ENCODE data around the gene KATNAL1.

The KATNAL1 gene

DNA sequence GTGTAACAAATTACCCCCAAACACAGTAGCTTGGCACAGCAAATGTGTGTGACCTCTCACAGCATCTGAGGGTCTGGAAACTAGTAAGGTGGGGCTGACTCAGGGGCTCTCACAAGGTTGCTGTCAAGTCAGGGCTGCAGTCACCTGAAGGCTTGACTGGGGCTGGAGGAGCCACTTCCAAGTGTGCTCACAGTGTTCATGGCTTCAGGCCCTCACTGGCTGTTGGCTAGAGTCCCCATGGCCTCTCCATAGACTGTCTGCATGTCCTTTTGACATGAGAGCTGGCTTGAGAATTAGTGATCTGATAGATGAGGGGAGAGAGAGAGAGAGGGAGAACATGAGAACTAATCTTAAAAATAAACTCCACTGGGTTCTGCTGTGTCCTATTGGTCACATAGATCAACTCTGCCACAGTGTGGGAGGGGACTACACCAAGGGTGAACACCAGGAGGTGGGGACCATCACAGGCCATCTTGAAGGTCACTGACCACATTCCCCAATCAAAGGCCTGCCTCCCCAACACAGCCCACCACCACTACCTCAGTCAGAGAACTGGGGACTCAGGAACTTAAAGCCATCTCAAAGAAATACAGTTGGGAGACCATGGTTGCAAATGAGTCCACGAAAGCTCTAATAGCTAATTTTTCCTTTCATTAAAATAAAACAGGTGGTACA lies 38.2 kb upstream of the KATNAL1 start:
- no peak overlapping the region for H3K4me3 ChIP-seq (ENCODE audit: insufficient read depth, low read depth, low read length)
- no peaks in the 10 kb centered on the region for H3K4me1 ChIP-seq (ENCODE audit: control insufficient read depth, insufficient read depth, low read length)
- no peaks in the 10 kb centered on the region for H3K9me3 ChIP-seq (ENCODE audit: control insufficient read depth, low read length)
- H3K27me3 ChIP-seq (ENCODE audit: control insufficient read depth, insufficient read depth, low read length, poor library complexity, severe bottlenecking), result no peaks in the 10 kb centered on the region
- H3K36me3 ChIP-seq (ENCODE audit: control insufficient read depth, insufficient read depth, low read length), result no peaks in the 10 kb centered on the region
- H3K27ac ChIP-seq (ENCODE audit: insufficient read depth, low read depth, low read length, poor library complexity, severe bottlenecking), result no peak overlapping the region
- 71% methylated on average over 1 of the region's 1 CpG; no CpG with 5 or more reads in 1 of the 2 experiments for WGBS, 2 experiments

DNA sequence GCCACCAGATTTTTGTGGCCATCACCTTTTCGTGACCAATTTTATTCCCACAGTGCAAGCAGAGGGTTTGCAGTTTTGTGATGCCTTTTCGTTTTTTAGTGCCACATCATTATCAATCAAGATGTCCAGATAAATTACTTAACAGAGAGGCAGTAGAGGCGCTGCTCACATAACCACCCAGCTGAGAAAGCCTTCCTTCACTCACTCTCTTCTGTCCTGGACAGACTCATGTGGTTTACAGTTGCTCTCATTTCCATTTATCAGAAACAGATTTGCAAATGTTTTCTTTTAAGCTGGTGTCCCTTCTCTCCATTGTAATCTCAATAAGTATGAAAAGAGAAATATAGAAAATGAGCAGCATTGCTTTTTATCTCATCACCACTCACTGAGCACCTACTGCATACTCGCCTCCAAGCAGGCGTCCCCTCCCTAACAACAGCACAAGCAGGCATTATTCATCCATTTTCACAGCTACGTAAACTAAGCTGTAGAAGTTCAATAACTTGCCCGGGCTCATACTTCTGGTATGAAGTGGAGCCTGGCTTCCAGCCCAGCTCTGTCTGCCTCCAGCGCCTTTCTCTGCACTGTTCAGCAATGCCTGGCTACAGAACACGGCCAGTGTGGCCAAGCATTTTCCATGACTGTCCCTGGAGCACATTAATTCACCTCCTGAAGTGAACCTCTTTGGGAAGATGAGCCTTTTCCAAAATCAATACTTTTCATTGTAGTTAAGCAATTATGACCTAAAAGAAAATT lies 34.6 kb upstream of the KATNAL1 start:
- H3K4me1 ChIP-seq (ENCODE audit: control insufficient read depth, insufficient read depth, low read length), result no peaks in the 10 kb centered on the region
- 92 to 93% methylated on average over 9 of the region's 9 CpGs for WGBS, 2 experiments
- no peak overlapping the region for H3K27ac ChIP-seq (ENCODE audit: insufficient read depth, low read depth, low read length, poor library complexity, severe bottlenecking)
- H3K36me3 ChIP-seq (ENCODE audit: control insufficient read depth, insufficient read depth, low read length), result no peaks in the 10 kb centered on the region
- no peak overlapping the region for H3K4me3 ChIP-seq (ENCODE audit: insufficient read depth, low read depth, low read length)
- no peaks in the 10 kb centered on the region for H3K27me3 ChIP-seq (ENCODE audit: control insufficient read depth, insufficient read depth, low read length, poor library complexity, severe bottlenecking)
- H3K9me3 ChIP-seq (ENCODE audit: control insufficient read depth, low read length), result no peaks in the 10 kb centered on the region

GRCh38 chr13:30340331-30341250 lies 33.2 kb upstream of the KATNAL1 start:
- Histone ChIP-seq H3K27ac (ENCODE audit: insufficient read depth, low read depth, low read length, poor library complexity, severe bottlenecking) (no peak overlapping the region), H3K9me3 (ENCODE audit: control insufficient read depth, low read length) (no peaks in the 10 kb centered on the region), H3K36me3 (ENCODE audit: control insufficient read depth, insufficient read depth, low read length) (no peaks in the 10 kb centered on the region), H3K27me3 (ENCODE audit: control insufficient read depth, insufficient read depth, low read length, poor library complexity, severe bottlenecking) (no peaks in the 10 kb centered on the region), H3K4me1 (ENCODE audit: control insufficient read depth, insufficient read depth, low read length) (no peaks in the 10 kb centered on the region), H3K4me3 (ENCODE audit: insufficient read depth, low read depth, low read length) (no peak overlapping the region)
- WGBS, 2 experiments, result 90 to 91% methylated on average over 7 to 10 of the region's 10 CpGs

GRCh38 chr13:30339738-30340330 lies 32.5 kb upstream of the KATNAL1 start:
- WGBS, 2 experiments, result 93 to 95% methylated on average over 12 of the region's 12 CpGs
- no peaks in the 10 kb centered on the region for H3K9me3 ChIP-seq (ENCODE audit: control insufficient read depth, low read length)
- H3K27ac ChIP-seq (ENCODE audit: insufficient read depth, low read depth, low read length, poor library complexity, severe bottlenecking), result no peak overlapping the region
- H3K27me3 ChIP-seq (ENCODE audit: control insufficient read depth, insufficient read depth, low read length, poor library complexity, severe bottlenecking), result no peaks in the 10 kb centered on the region
- no peaks in the 10 kb centered on the region for H3K36me3 ChIP-seq (ENCODE audit: control insufficient read depth, insufficient read depth, low read length)
- no peak overlapping the region for H3K4me3 ChIP-seq (ENCODE audit: insufficient read depth, low read depth, low read length)
- no peaks in the 10 kb centered on the region for H3K4me1 ChIP-seq (ENCODE audit: control insufficient read depth, insufficient read depth, low read length)

- no peaks in the 10 kb centered on the region for H3K27me3 ChIP-seq (ENCODE audit: control insufficient read depth, insufficient read depth, low read length, poor library complexity, severe bottlenecking)
- no peaks in the 10 kb centered on the region for H3K4me1 ChIP-seq (ENCODE audit: control insufficient read depth, insufficient read depth, low read length)
- no peak overlapping the region for H3K4me3 ChIP-seq (ENCODE audit: insufficient read depth, low read depth, low read length)
- no peaks in the 10 kb centered on the region for H3K36me3 ChIP-seq (ENCODE audit: control insufficient read depth, insufficient read depth, low read length)
- H3K9me3 ChIP-seq (ENCODE audit: control insufficient read depth, low read length), result no peaks in the 10 kb centered on the region
- no peak overlapping the region for H3K27ac ChIP-seq (ENCODE audit: insufficient read depth, low read depth, low read length, poor library complexity, severe bottlenecking)
- WGBS, 2 experiments, result 97 to 98% methylated on average over 3 of the region's 3 CpGs
Observed at GRCh38 chr13:30338952-30339351, 31.6 kb upstream of the KATNAL1 start.

DNA sequence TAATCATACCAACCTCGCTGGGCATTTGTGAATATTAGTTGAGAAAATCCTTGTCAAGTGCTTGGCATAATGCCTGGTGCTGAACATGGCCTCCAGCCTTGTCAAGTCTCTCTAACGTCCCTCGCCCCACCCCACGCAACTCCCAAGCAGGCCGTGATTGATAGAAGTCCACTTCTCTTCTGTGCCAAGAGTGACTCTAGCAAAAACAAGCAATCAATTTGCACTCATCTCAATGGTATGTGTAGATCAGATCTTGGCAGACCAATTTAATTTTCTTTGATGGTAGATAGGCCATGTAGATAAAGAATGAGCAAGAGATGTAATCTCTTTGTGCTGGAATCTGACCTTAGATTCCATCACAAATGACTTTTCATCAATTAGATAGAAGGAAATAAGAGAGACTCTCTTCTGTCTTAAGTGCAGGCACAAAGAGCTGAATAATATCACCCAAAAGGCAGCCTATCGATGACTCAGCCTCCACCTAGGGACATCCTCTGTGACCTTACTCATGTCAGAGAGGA lies 31.0 kb upstream of the KATNAL1 start:
- 93 to 96% methylated on average over 6 of the region's 6 CpGs for WGBS, 2 experiments

DNA sequence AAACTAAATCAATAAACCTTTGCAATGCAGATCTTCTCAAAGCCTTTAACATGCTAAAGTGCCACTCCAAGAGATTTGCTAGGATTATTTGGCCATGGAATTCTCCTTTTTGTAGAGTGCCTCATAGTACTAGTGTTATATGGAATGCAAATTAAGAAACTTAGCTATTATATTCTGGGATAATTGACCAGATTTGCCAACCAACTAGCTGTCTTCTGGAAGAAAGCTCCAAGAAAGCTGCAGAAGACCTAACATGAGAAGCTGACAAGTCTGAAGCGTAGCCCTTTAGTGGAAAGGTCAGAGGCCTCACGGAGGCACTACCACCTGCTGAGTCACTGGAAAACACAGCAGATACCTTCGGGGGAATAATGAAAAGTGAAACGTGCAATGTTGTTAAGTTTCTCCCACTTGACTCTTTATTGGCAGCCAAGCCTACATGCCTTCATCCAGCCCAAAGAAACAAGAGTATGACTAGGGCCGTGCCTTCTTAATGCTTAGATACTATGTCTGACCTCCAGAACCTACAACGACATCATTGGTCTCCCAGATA lies 29.8 kb upstream of the KATNAL1 start:
- Histone ChIP-seq H3K4me1 (ENCODE audit: control insufficient read depth, insufficient read depth, low read length) (no peaks in the 10 kb centered on the region), H3K36me3 (ENCODE audit: control insufficient read depth, insufficient read depth, low read length) (no peaks in the 10 kb centered on the region), H3K9me3 (ENCODE audit: control insufficient read depth, low read length) (no peaks in the 10 kb centered on the region), H3K4me3 (ENCODE audit: insufficient read depth, low read depth, low read length) (no peak overlapping the region), H3K27me3 (ENCODE audit: control insufficient read depth, insufficient read depth, low read length, poor library complexity, severe bottlenecking) (no peaks in the 10 kb centered on the region), H3K27ac (ENCODE audit: insufficient read depth, low read depth, low read length, poor library complexity, severe bottlenecking) (no peak overlapping the region)
- 73 to 76% methylated on average over 6 of the region's 6 CpGs for WGBS, 2 experiments

More for the DNA sequence above, 31.0 kb upstream of the KATNAL1 start:
- Histone ChIP-seq H3K27ac (ENCODE audit: insufficient read depth, low read depth, low read length, poor library complexity, severe bottlenecking) (no peak overlapping the region), H3K36me3 (ENCODE audit: control insufficient read depth, insufficient read depth, low read length) (no peaks in the 10 kb centered on the region), H3K4me3 (ENCODE audit: insufficient read depth, low read depth, low read length) (no peak overlapping the region), H3K27me3 (ENCODE audit: control insufficient read depth, insufficient read depth, low read length, poor library complexity, severe bottlenecking) (no peaks in the 10 kb centered on the region), H3K4me1 (ENCODE audit: control insufficient read depth, insufficient read depth, low read length) (no peaks in the 10 kb centered on the region), H3K9me3 (ENCODE audit: control insufficient read depth, low read length) (no peaks in the 10 kb centered on the region)

- H3K27ac ChIP-seq (ENCODE audit: insufficient read depth, low read depth, low read length, poor library complexity, severe bottlenecking), result no peak overlapping the region
- no peak overlapping the region for H3K4me3 ChIP-seq (ENCODE audit: insufficient read depth, low read depth, low read length)
- WGBS, 2 experiments, result 91 to 93% methylated on average over 13 of the region's 13 CpGs
- no peaks in the 10 kb centered on the region for H3K4me1 ChIP-seq (ENCODE audit: control insufficient read depth, insufficient read depth, low read length)
- H3K36me3 ChIP-seq (ENCODE audit: control insufficient read depth, insufficient read depth, low read length), result no peaks in the 10 kb centered on the region
- no peaks in the 10 kb centered on the region for H3K9me3 ChIP-seq (ENCODE audit: control insufficient read depth, low read length)
- no peaks in the 10 kb centered on the region for H3K27me3 ChIP-seq (ENCODE audit: control insufficient read depth, insufficient read depth, low read length, poor library complexity, severe bottlenecking)
Observed at GRCh38 chr13:30334663-30335386, 27.5 kb upstream of the KATNAL1 start.

DNA sequence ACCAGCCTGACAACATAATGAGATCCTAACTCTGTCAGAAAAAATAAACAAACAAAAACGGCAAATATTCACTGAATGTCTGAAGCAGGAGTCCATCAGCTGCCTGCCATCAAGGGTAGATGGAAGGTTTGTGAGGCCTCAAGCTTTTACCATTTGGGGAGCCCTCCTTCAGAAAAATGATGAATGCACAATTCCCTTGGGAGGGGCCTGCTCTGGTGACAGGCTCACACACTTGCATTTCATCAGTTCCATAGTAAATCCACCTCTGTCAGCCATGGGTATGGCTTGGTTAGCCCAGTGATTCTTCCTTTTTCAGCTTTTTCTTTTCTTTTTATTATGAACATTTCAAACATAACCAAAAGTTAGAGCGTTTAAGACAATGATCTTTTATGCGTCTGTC lies 26.3 kb upstream of the KATNAL1 start:
- H3K36me3 ChIP-seq (ENCODE audit: control insufficient read depth, insufficient read depth, low read length), result no peaks in the 10 kb centered on the region
- no peaks in the 10 kb centered on the region for H3K9me3 ChIP-seq (ENCODE audit: control insufficient read depth, low read length)
- no peaks in the 10 kb centered on the region for H3K27me3 ChIP-seq (ENCODE audit: control insufficient read depth, insufficient read depth, low read length, poor library complexity, severe bottlenecking)
- no peaks in the 10 kb centered on the region for H3K4me1 ChIP-seq (ENCODE audit: control insufficient read depth, insufficient read depth, low read length)
- H3K4me3 ChIP-seq (ENCODE audit: insufficient read depth, low read depth, low read length), result no peak overlapping the region
- H3K27ac ChIP-seq (ENCODE audit: insufficient read depth, low read depth, low read length, poor library complexity, severe bottlenecking), result no peak overlapping the region
- 95 to 96% methylated on average over 3 of the region's 3 CpGs for WGBS, 2 experiments
